HepG2 (cell line): Measurements from ENCODE around the gene TRIM10. TPM values are rescaled to one million over a fixed set of nuclear protein-coding genes. Genes with fewer than 3 reads are reported as not detected.

Experiments used
- BORCS8-MEF2B ChIP-seq: sonication (generic); formaldehyde crosslinking; IDR thresholded peaks from 2 replicates; pipeline ENCODE4 v1.8.0; 2022; ENCODE audit warnings: mild to moderate bottlenecking, missing genetic modification reagents
- BRCA1 ChIP-seq: sonication (generic); formaldehyde crosslinking; IDR thresholded peaks from 2 replicates; pipeline ENCODE4 v1.4.0; 2020; ENCODE audit warnings: missing genetic modification reagents
- CC2D1A ChIP-seq: sonication (generic); formaldehyde crosslinking; IDR thresholded peaks from 2 replicates; pipeline ENCODE4 v1.8.1; 2023; ENCODE audit warnings: mild to moderate bottlenecking, missing genetic modification reagents
- CHD4 ChIP-seq: fragments of 200-600 bp; sonication (generic); IDR thresholded peaks from 2 replicates; pipeline ENCODE4 v1.7.0; 2017; ENCODE audit warnings: mild to moderate bottlenecking, low read length, borderline replicate concordance
- DR1 ChIP-seq: sonication (generic); formaldehyde crosslinking; IDR thresholded peaks from 2 replicates; pipeline ENCODE4 v1.8.0; 2021; ENCODE audit warnings: mild to moderate bottlenecking, missing genetic modification reagents, inconsistent platforms
- FOXA1 ChIP-seq, 2 experiments: fragments of 450-650 bp in 1 of 2; sonication (generic) in 1 of 2; formaldehyde crosslinking in 1 of 2; IDR thresholded peaks; 2 replicates each; pipeline versions ENCODE4 v1.4.0 to v1.6.1; 2016 to 2020; ENCODE audit warnings: missing genetic modification reagents in 1 of 2
- HBP1 ChIP-seq: IDR thresholded peaks from 2 replicates; pipeline ENCODE4 v1.6.1; 2016; ENCODE audit warnings: low read depth, control low read depth
- ISL2 ChIP-seq: sonication (generic); formaldehyde crosslinking; IDR thresholded peaks from 2 replicates; pipeline ENCODE4 v1.5.0; 2020; ENCODE audit warnings: missing genetic modification reagents
- KLF9 ChIP-seq: IDR thresholded peaks from 2 replicates; pipeline ENCODE4 v1.6.1; 2016; ENCODE audit warnings: low read depth
- KMT2B ChIP-seq: IDR thresholded peaks from 2 replicates; pipeline ENCODE4 v1.6.1; 2016; ENCODE audit warnings: missing genetic modification reagents, missing compliant biosample characterization
- MXI1 ChIP-seq: IDR thresholded peaks from 3 replicates; pipeline ENCODE4 v1.6.1; 2012; ENCODE audit warnings: low read depth, low read length, inconsistent platforms, borderline replicate concordance
- PRMT3 ChIP-seq: sonication (generic); formaldehyde crosslinking; IDR thresholded peaks from 2 replicates; pipeline ENCODE4 v1.8.1; 2022; ENCODE audit warnings: low read depth, mild to moderate bottlenecking, moderate library complexity, missing genetic modification reagents, borderline replicate concordance
- STAG1 ChIP-seq: sonication (generic); formaldehyde crosslinking; IDR thresholded peaks from 2 replicates; pipeline ENCODE4 v1.4.0; 2020; ENCODE audit warnings: missing genetic modification reagents
- TEAD2 ChIP-seq: sonication (generic); formaldehyde crosslinking; IDR thresholded peaks from 2 replicates; pipeline ENCODE4 v1.9.0; 2021; ENCODE audit warnings: missing genetic modification reagents
- TGIF2 ChIP-seq: IDR thresholded peaks from 2 replicates; pipeline ENCODE4 v1.6.1; 2016; ENCODE audit warnings: control low read depth, missing compliant biosample characterization
- ZBTB14 ChIP-seq: sonication (generic); formaldehyde crosslinking; IDR thresholded peaks from 2 replicates; pipeline ENCODE4 v1.4.0; 2020; ENCODE audit warnings: missing genetic modification reagents
- ZFP82 ChIP-seq: sonication (generic); formaldehyde crosslinking; IDR thresholded peaks from 2 replicates; pipeline ENCODE4 v1.5.1; 2020; ENCODE audit warnings: mild to moderate bottlenecking, missing genetic modification reagents, borderline replicate concordance
- ZNF207 ChIP-seq: fragments of 450-650 bp; IDR thresholded peaks from 2 replicates; pipeline ENCODE4 v1.6.1; 2016; ENCODE audit warnings: antibody characterized with exemption, borderline replicate concordance
- ZNF3 ChIP-seq: IDR thresholded peaks from 2 replicates; pipeline ENCODE4 v1.7.0; 2017; ENCODE audit warnings: inconsistent platforms
- ZNF382 ChIP-seq: sonication (generic); formaldehyde crosslinking; IDR thresholded peaks from 2 replicates; pipeline ENCODE4 v1.5.0; 2020; ENCODE audit warnings: missing genetic modification reagents, mild to moderate bottlenecking, borderline replicate concordance
- ZNF383 ChIP-seq: sonication (generic); formaldehyde crosslinking; IDR thresholded peaks from 2 replicates; pipeline ENCODE4 v1.4.0; 2020; ENCODE audit warnings: missing genetic modification reagents, mild to moderate bottlenecking, borderline replicate concordance
- ZNF646 ChIP-seq: sonication (generic); formaldehyde crosslinking; IDR thresholded peaks from 2 replicates; pipeline ENCODE4 v1.9.0; 2021; ENCODE audit warnings: mild to moderate bottlenecking, missing genetic modification reagents
- polyA plus RNA-seq, 8 experiments: library from polyadenylated mRNA; depleted of rRNA in 3 of 8; stranded (reverse) in 7 of 8; unstranded in 1 of 8; fragments of >200 nt; fragmentation: Illumina TruSeq in 4 of 8; extraction: Trizol in 4 of 8; gene quantifications; 2 replicates each; pipeline versions ENCODE4 v1.2.1 to v1.2.3, GENCODE V29; 2011 to 2016; ENCODE audit warnings: low read depth in 4 of 8, missing spikeins in 1 of 8, mixed read lengths in 1 of 8; ENCODE audit not compliant: insufficient read depth in 1 of 8
- total RNA-seq, 5 experiments: library from RNA; depleted of rRNA; stranded (reverse); fragments of >200 nt; fragmentation: Illumina TruSeq; extraction: Trizol; gene quantifications; 2 replicates each; pipeline ENCODE4 v1.2.3, GENCODE V29; 2016; ENCODE audit warnings: low read depth in 1 of 5

The TRIM10 gene
- total and polyA plus RNA-seq, 2 of the 13 experiments (the other 11 are each of a cell fraction or from before 2014, with no cell fraction given), result 4.1 to 6.8 TPM

GRCh38 chr6:30200551-30201281, 39.7 kb upstream of the TRIM10 start (continued):
- TF ChIP-seq ZNF646 (CRISPR knock-in tag) (no peak), STAG1 (no peak), PRMT3 (CRISPR knock-in tag) (no peak), BORCS8-MEF2B (no peak), BRCA1 (CRISPR knock-in tag) (no peak), CC2D1A (CRISPR knock-in tag) (no peak), ZNF382 (CRISPR knock-in tag) (no peak), ZNF383 (CRISPR knock-in tag) (no peak), KLF9 (CRISPR knock-in tag) (no peak), FOXA1 (IDR thresholded peaks at IDR 0.05) (no peak), FOXA1 (CRISPR knock-in tag; IDR thresholded peaks at IDR 0.05) (0 out of 2 replicates have a peak, but pooled peaks have one; percentile 6), MXI1 (no peak), TGIF2 (no peak), ZBTB14 (no peak), KMT2B (no peak), ZNF3 (CRISPR knock-in tag) (peak; percentile 78; the same call in 1 of the 2 replicates), DR1 (CRISPR knock-in tag) (no peak), TEAD2 (CRISPR knock-in tag) (no peak), HBP1 (CRISPR knock-in tag) (no peak), ISL2 (no peak), CHD4 (peak; percentile 97), ZNF207 (no peak), ZFP82 (CRISPR knock-in tag) (no peak)
